HepG2 (cell line): ENCODE data around the gene GDPGP1. TPM values are rescaled to one million over a fixed set of nuclear protein-coding genes. Genes with fewer than 3 reads are reported as not detected.

ENCODE experiments used
- ATAC-seq: fragments of 200-7000 bp; cut with Tn5 transposase; 3 replicates; pipeline ENCODE4 v1.9.1; 2020; ENCODE audit warnings: mild to moderate bottlenecking, moderate library complexity
- BruUV-seq: library from RNA; stranded (reverse); fragments of 400-500 nt; replicated peaks from 2 replicates; lab custom pipeline; 2021; lab: Mats Ljungman, UMichigan
- CTCF ChIA-PET: fragments of 300-600 bp; formaldehyde crosslinking; extraction: SDS; loops from one replicate; lab custom pipeline; 2021; ENCODE audit warnings: low total read pairs, inconsistent platforms, low intra/inter-chr PET ratio; lab: Yijun Ruan, JAX
- POLR2A ChIA-PET: fragments of 350-600 bp; sonication (Branson Sonifier 250); formaldehyde crosslinking; loops from one replicate; lab custom pipeline; 2020; ENCODE audit warnings: antibody characterized with exemption, inconsistent platforms; lab: Yijun Ruan, JAX
- DNase-seq: peaks from one replicate; pipeline ENCODE4 v3.0.0-alpha.2; 2015; ENCODE audit warnings: low spot score
- FAIRE-seq: peaks from 3 replicates; lab custom pipeline; 2011; peaks lifted over from hg19 to GRCh38; lab: Jason Lieb, UNC
- H2AFZ ChIP-seq: one replicate; pipeline ENCODE4 v1.6.1; 2011; ENCODE audit warnings: low read length, inconsistent platforms
- H3K27ac ChIP-seq: fragments of 300-600 bp; 3 replicates; pipeline ENCODE4 v1.8.0; 2011; ENCODE audit warnings: mixed run types, mild to moderate bottlenecking, mixed read lengths, low read length, inconsistent platforms; ENCODE audit not compliant: insufficient read depth; ENCODE audit errors: extremely low read length
- H3K27me3 ChIP-seq, 2 experiments: fragments of 200-600 bp in 1 of 2; 2 replicates in 1 of 2; 3 replicates in 1 of 2; pipeline versions ENCODE4 v1.6.0 to v1.8.0; 2011; ENCODE audit warnings: low read length in 2 of 2, mild to moderate bottlenecking in 2 of 2, moderate library complexity in 2 of 2, inconsistent platforms in 1 of 2; ENCODE audit not compliant: insufficient read depth in 2 of 2, control insufficient read depth in 1 of 2
- H3K36me3 ChIP-seq, 2 experiments: fragments of 200-600 bp in 1 of 2; replicated peaks in 1 of 2; 2 replicates in 1 of 2; 3 replicates in 1 of 2; pipeline versions ENCODE4 v1.5.1 to v1.8.0; 2011; ENCODE audit warnings: low read length in 2 of 2, inconsistent platforms in 1 of 2; ENCODE audit not compliant: insufficient read depth in 2 of 2, control insufficient read depth in 1 of 2
- H3K4me1 ChIP-seq: 2 replicates; pipeline ENCODE4 v1.5.1; 2012; ENCODE audit warnings: low read length, inconsistent platforms; ENCODE audit not compliant: insufficient read depth
- H3K4me2 ChIP-seq: 2 replicates; pipeline ENCODE4 v1.6.0; 2011; ENCODE audit warnings: low read depth, low read length, inconsistent platforms
- H3K4me3 ChIP-seq, 3 experiments: fragments of 200-600 bp in 1 of 3; sonication (generic), shearing (Covaris generic) in 1 of 3; replicated peaks in 1 of 3; 2 replicates each; pipeline ENCODE4 v1.5.1; 2011 to 2016; ENCODE audit warnings: low read length in 3 of 3, inconsistent platforms in 2 of 3, low read depth in 2 of 3, mild to moderate bottlenecking in 2 of 3, control low read depth in 1 of 3, mixed read lengths in 1 of 3; ENCODE audit not compliant: insufficient read depth in 1 of 3
- H3K79me2 ChIP-seq: one replicate; pipeline ENCODE4 v1.6.1; 2011; ENCODE audit warnings: low read length, inconsistent platforms; ENCODE audit not compliant: insufficient read depth
- H3K9ac ChIP-seq: 2 replicates; pipeline ENCODE4 v1.6.0; 2011; ENCODE audit warnings: mild to moderate bottlenecking, low read depth, low read length, inconsistent platforms; ENCODE audit not compliant: insufficient read depth
- H3K9me3 ChIP-seq: 2 replicates; pipeline ENCODE4 v1.5.1; 2012; ENCODE audit warnings: mild to moderate bottlenecking, low read length
- H4K20me1 ChIP-seq: 2 replicates; pipeline ENCODE4 v1.6.0; 2011; ENCODE audit warnings: inconsistent platforms, mild to moderate bottlenecking, low read length, moderate library complexity; ENCODE audit not compliant: insufficient read depth
- ARID3A ChIP-seq: IDR thresholded peaks from 2 replicates; pipeline ENCODE4 v1.6.1; 2012; ENCODE audit warnings: low read depth, low read length, improper control_type of control experiment
- BRCA1 ChIP-seq: sonication (generic); formaldehyde crosslinking; IDR thresholded peaks from 2 replicates; pipeline ENCODE4 v1.4.0; 2020; ENCODE audit warnings: missing genetic modification reagents
- FOXO1 ChIP-seq: sonication (generic); formaldehyde crosslinking; IDR thresholded peaks from 2 replicates; pipeline ENCODE4 v1.4.0; 2020; ENCODE audit warnings: missing genetic modification reagents
- HNRNPL ChIP-seq: fragments of 200-400 bp; formaldehyde crosslinking; IDR thresholded peaks from 2 replicates; pipeline ENCODE4 v1.6.1; 2017; ENCODE audit warnings: mild to moderate bottlenecking, low read depth, low read length
- KMT2B ChIP-seq: IDR thresholded peaks from 2 replicates; pipeline ENCODE4 v1.6.1; 2016; ENCODE audit warnings: missing genetic modification reagents, missing compliant biosample characterization
- WIZ ChIP-seq: sonication (generic); formaldehyde crosslinking; IDR thresholded peaks from 2 replicates; pipeline ENCODE4 v1.5.1; 2020; ENCODE audit warnings: mild to moderate bottlenecking, missing genetic modification reagents
- ZBTB42 ChIP-seq: sonication (generic); formaldehyde crosslinking; IDR thresholded peaks from 2 replicates; pipeline ENCODE4 v1.5.0; 2020; ENCODE audit warnings: mild to moderate bottlenecking, missing genetic modification reagents
- ZKSCAN5 ChIP-seq: sonication (generic); formaldehyde crosslinking; IDR thresholded peaks from 2 replicates; pipeline ENCODE4 v1.5.1; 2020; ENCODE audit warnings: mild to moderate bottlenecking, missing genetic modification reagents
- ZNF10 ChIP-seq: sonication (generic); formaldehyde crosslinking; IDR thresholded peaks from 2 replicates; pipeline ENCODE4 v1.4.0; 2020; ENCODE audit warnings: mild to moderate bottlenecking, low read depth, missing genetic modification reagents, borderline replicate concordance
- ZNF281 ChIP-seq: sonication (generic); formaldehyde crosslinking; IDR thresholded peaks from 2 replicates; pipeline ENCODE4 v1.4.0; 2020; ENCODE audit warnings: missing genetic modification reagents, borderline replicate concordance
- WGBS: methylation state at CpG from one replicate; pipeline ENCODE4 v1.1.6; 2017; ENCODE audit warnings: low lambda C conversion rate; 5-methylcytosine and 5-hydroxymethylcytosine counted together
- in situ Hi-C: cut with HindIII; loops from 2 replicates; pipeline ENCODE4 v1.10.0; 2017; ENCODE audit warnings: low pct_unique_long_range_greater_than_20kb; ENCODE audit not compliant: extremely low pct_ligation_motif_present
- intact Hi-C: fragments of 100-400 bp; cut with micrococcal nuclease; formaldehyde crosslinking; loops from one replicate; pipeline ENCODE4 v1.10.0; 2022; ENCODE audit not compliant: unreplicated experiment
- polyA plus RNA-seq, 8 experiments: library from polyadenylated mRNA; depleted of rRNA in 3 of 8; stranded (reverse) in 7 of 8; unstranded in 1 of 8; fragments of >200 nt; fragmentation: Illumina TruSeq in 4 of 8; extraction: Trizol in 4 of 8; gene quantifications; 2 replicates each; pipeline versions ENCODE4 v1.2.1 to v1.2.3, GENCODE V29; 2011 to 2016; ENCODE audit warnings: low read depth in 4 of 8, missing spikeins in 1 of 8, mixed read lengths in 1 of 8; ENCODE audit not compliant: insufficient read depth in 1 of 8
- total RNA-seq, 5 experiments: library from RNA; depleted of rRNA; stranded (reverse); fragments of >200 nt; fragmentation: Illumina TruSeq; extraction: Trizol; gene quantifications; 2 replicates each; pipeline ENCODE4 v1.2.3, GENCODE V29; 2016; ENCODE audit warnings: low read depth in 1 of 5

GDPGP1 gene
- total and polyA plus RNA-seq, 2 of the 13 experiments (the other 11 are each of a cell fraction or from before 2014, with no cell fraction given): 1.5 to 4.3 TPM

GRCh38 chr15:90189781-90190467 lies 44.1 kb upstream of the GDPGP1 start (continued):
- no peak for TF ChIP-seq WIZ (CRISPR knock-in tag)
- TF ChIP-seq KMT2B (CRISPR knock-in tag): no peak
- TF ChIP-seq ZBTB42 (CRISPR knock-in tag): no peak
- no peak for TF ChIP-seq ZKSCAN5 (CRISPR knock-in tag)
- TF ChIP-seq ARID3A: no peak
- no peak for TF ChIP-seq ZNF10
- no peak for TF ChIP-seq BRCA1 (CRISPR knock-in tag)

GRCh38 chr15:90190606-90191343 lies 43.2 kb upstream of the GDPGP1 start:
- no peaks in the 10 kb centered on the region for H3K27me3 ChIP-seq
- peak overlapping the region; percentile 45 for H3K27ac ChIP-seq
- ChIA-PET POLR2A (interaction anchor here (0.5 to 3.6 kb wide), 5 partner anchors 11 to 41 kb away, joined by 3 to 55 read pairs (median 3); partner anchors contain the start of gene SEMA4B), CTCF (no interaction called here)
- no TSS peak for BruUV-seq
- peak overlapping the region; percentile 24; the same call in 1 of the 2 replicates for H3K9ac ChIP-seq
- in situ Hi-C loops (no loop called here), intact Hi-C loops (no loop called here)
- FAIRE-seq: no peak
- H3K9me3 ChIP-seq: no peaks in the 10 kb centered on the region
- no peaks in the 10 kb centered on the region for H3K36me3 ChIP-seq
- no peak overlapping the region for H2AFZ ChIP-seq
- H3K4me3 ChIP-seq: peak overlapping the region in 2 of 3 experiments; percentile 4 to 54; a peak in 4 of 6 replicates
- DNase-seq: no peak
- H3K79me2 ChIP-seq: no peaks in the 10 kb centered on the region
- peak; percentile 58 for ATAC-seq
- no peaks in the 10 kb centered on the region for H4K20me1 ChIP-seq
- WGBS: 32% methylated on average over 7 of the region's 10 CpGs
- peak overlapping the region; percentile 83 for H3K4me2 ChIP-seq
- H3K4me1 ChIP-seq: peaks cover 49% of the 10 kb centered on the region
- TF ChIP-seq HNRNPL (0 out of 2 replicates have a peak, but pooled peaks have one; percentile 27), FOXO1 (CRISPR knock-in tag) (no peak), ZNF281 (CRISPR knock-in tag) (0 out of 2 replicates have a peak, but pooled peaks have one; percentile 20)
